Ishikawa (cell line): ENCODE measurements around the gene TBKBP1.

Experiments
- CEBPB ChIP-seq: IDR thresholded peaks from 2 replicates; pipeline ENCODE4 v1.6.1; 2012
- CREB1 ChIP-seq: IDR thresholded peaks from 2 replicates; pipeline ENCODE4 v1.6.1; 2012; ENCODE audit warnings: low read depth
- EGR1 ChIP-seq: IDR thresholded peaks from 2 replicates; pipeline ENCODE4 v1.6.1; 2012
- EP300 ChIP-seq: IDR thresholded peaks from 2 replicates; pipeline ENCODE4 v1.6.1; 2012; ENCODE audit warnings: borderline replicate concordance
- FOXM1 ChIP-seq: IDR thresholded peaks from 2 replicates; pipeline ENCODE4 v1.6.1; 2012; ENCODE audit warnings: low read depth, borderline replicate concordance
- MAX ChIP-seq: IDR thresholded peaks from 2 replicates; pipeline ENCODE4 v1.6.1; 2012
- NFIC ChIP-seq: IDR thresholded peaks from 2 replicates; pipeline ENCODE4 v1.6.1; 2012
- RAD21 ChIP-seq: IDR thresholded peaks from 2 replicates; pipeline ENCODE4 v1.6.1; 2012; ENCODE audit warnings: low read depth
- TAF1 ChIP-seq: IDR thresholded peaks from 2 replicates; pipeline ENCODE4 v1.6.1; 2012; ENCODE audit warnings: low read depth, mild to moderate bottlenecking
- TEAD4 ChIP-seq: IDR thresholded peaks from 2 replicates; pipeline ENCODE4 v1.6.1; 2012
- YY1 ChIP-seq: IDR thresholded peaks from 2 replicates; pipeline ENCODE4 v1.6.1; 2012; ENCODE audit warnings: low read depth
- ZBTB7A ChIP-seq: IDR thresholded peaks from 2 replicates; pipeline ENCODE4 v1.6.1; 2012; ENCODE audit warnings: low read depth
- TF ChIP-seq, protein P1 (sequence below): IDR thresholded peaks from 2 replicates; pipeline ENCODE4 v1.6.1; 2012; ENCODE audit warnings: low read depth, mild to moderate bottlenecking

DNA sequence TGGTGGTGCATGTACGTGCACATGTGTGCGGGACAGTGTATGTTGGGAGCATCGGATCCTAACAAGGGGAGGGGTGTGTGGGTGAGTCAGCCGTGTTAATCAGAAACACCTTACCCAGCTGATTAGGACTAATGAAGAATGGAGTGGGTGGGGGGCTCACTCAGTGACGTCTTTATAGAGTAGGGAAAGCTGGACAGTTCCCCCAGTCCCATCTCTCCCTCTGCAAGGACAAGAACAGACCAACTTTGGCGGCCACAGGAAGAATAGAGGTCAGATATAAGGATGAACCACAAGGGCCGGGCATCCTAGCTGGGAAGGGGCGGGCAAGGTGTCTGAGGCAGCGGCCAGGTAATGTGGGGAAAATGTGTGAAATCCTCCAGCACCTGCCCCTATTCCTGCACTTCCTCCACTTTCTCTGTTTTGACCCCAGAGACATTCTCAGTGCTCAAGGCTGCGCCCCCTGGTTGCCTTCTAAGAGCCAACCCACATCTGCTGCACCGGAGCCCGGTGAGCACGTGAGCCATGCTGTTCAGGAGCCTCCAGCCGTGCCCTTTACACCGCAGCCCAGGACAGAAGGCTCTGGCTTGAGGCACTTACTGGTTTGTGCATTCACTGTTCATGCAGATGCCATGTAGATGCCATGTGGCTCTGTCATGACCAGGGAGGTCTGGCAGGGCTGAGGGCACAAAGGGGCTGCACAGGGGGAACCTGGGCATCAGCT is 20.2 kb downstream of the TBKBP1 start:
- TF ChIP-seq EP300, result no peak
- no peak for TF ChIP-seq TEAD4
- TF ChIP-seq RAD21, result no peak
- TF ChIP-seq NFIC, result no peak
- TF ChIP-seq, protein P1, sequence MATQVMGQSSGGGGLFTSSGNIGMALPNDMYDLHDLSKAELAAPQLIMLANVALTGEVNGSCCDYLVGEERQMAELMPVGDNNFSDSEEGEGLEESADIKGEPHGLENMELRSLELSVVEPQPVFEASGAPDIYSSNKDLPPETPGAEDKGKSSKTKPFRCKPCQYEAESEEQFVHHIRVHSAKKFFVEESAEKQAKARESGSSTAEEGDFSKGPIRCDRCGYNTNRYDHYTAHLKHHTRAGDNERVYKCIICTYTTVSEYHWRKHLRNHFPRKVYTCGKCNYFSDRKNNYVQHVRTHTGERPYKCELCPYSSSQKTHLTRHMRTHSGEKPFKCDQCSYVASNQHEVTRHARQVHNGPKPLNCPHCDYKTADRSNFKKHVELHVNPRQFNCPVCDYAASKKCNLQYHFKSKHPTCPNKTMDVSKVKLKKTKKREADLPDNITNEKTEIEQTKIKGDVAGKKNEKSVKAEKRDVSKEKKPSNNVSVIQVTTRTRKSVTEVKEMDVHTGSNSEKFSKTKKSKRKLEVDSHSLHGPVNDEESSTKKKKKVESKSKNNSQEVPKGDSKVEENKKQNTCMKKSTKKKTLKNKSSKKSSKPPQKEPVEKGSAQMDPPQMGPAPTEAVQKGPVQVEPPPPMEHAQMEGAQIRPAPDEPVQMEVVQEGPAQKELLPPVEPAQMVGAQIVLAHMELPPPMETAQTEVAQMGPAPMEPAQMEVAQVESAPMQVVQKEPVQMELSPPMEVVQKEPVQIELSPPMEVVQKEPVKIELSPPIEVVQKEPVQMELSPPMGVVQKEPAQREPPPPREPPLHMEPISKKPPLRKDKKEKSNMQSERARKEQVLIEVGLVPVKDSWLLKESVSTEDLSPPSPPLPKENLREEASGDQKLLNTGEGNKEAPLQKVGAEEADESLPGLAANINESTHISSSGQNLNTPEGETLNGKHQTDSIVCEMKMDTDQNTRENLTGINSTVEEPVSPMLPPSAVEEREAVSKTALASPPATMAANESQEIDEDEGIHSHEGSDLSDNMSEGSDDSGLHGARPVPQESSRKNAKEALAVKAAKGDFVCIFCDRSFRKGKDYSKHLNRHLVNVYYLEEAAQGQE, result no peak; the same call in 1 of the 2 replicates
- no peak for TF ChIP-seq TAF1
- TF ChIP-seq CREB1, result no peak
- TF ChIP-seq EGR1, result no peak
- no peak for TF ChIP-seq ZBTB7A
- TF ChIP-seq MAX, result no peak
- no peak for TF ChIP-seq FOXM1
- no peak for TF ChIP-seq CEBPB
- TF ChIP-seq YY1, result no peak
